GM21723 (cell line): ENCODE data around the gene HOXC12.

Experiments
- ATAC-seq: cut with Tn5 transposase; IDR thresholded peaks from one replicate; pipeline ENCODE4 v1.9.1; 2021; ENCODE audit warnings: mild to moderate bottlenecking, moderate library complexity; ENCODE audit not compliant: unreplicated experiment

The HOXC12 gene

GRCh38 chr12:53971129-53971528, 16.4 kb downstream of the HOXC12 start:
- ATAC-seq = no peak

- no peak for ATAC-seq
These were observed 17.0 kb downstream of the HOXC12 start for GRCh38 chr12:53971686-53972085.

GRCh38 chr12:53972152-53972702, 17.5 kb downstream of the HOXC12 start:
- no peak for ATAC-seq

- ATAC-seq = no peak
These were observed 18.1 kb downstream of the HOXC12 start, which contains the start of gene HOXC11 for GRCh38 chr12:53972722-53973235. Gene HOXC11 (plus strand): TSS chr12:53973126. CDS start chr12:53973242, 116 bp downstream.

GRCh38 chr12:53973236-53974042, 18.7 kb downstream of the HOXC12 start:
- no peak for ATAC-seq

GRCh38 chr12:53974084-53975063, 19.7 kb downstream of the HOXC12 start, which contains the start of gene HOTAIR:
Gene HOTAIR (minus strand): TSS chr12:53974954.
- no peak for ATAC-seq

GRCh38 chr12:53975064-53975471, 20.4 kb downstream of the HOXC12 start:
- no peak for ATAC-seq

GRCh38 chr12:53975479-53976152, 20.9 kb downstream of the HOXC12 start:
- ATAC-seq = no peak

- ATAC-seq = no peak
These were observed 21.6 kb downstream of the HOXC12 start for GRCh38 chr12:53976172-53976822.

GRCh38 chr12:53976823-53977595, 22.3 kb downstream of the HOXC12 start:
- ATAC-seq = no peak

GRCh38 chr12:53977596-53978445, 23.1 kb downstream of the HOXC12 start:
- ATAC-seq = no peak

- no peak for ATAC-seq
These were observed 24.0 kb downstream of the HOXC12 start for GRCh38 chr12:53978477-53979356.

GRCh38 chr12:53980104-53980801, 25.6 kb downstream of the HOXC12 start:
- ATAC-seq = no peak

GRCh38 chr12:53980802-53981496, 26.2 kb downstream of the HOXC12 start:
- no peak for ATAC-seq

- ATAC-seq = no peak
These were observed 27.2 kb downstream of the HOXC12 start for GRCh38 chr12:53981634-53982565.
